ENCODE results near the gene MAP4K5. TPM values are rescaled to one million over a fixed set of nuclear protein-coding genes. Genes with fewer than 3 reads are reported as not detected.

The MAP4K5 gene
- total RNA-seq, 2 donors from 2014 or later: 45.0 to 60.3 TPM

GRCh38 chr14:50381823-50382287 is 150.5 kb downstream of the MAP4K5 start:
- Histone ChIP-seq H3K27ac (ENCODE audit: low read depth, low read length) (no peak overlapping the region), H3K27me3 (ENCODE audit: control insufficient read depth, insufficient read depth, low read length, poor library complexity, severe bottlenecking) (no peaks in the 10 kb centered on the region), H3K4me3 (ENCODE audit: low read length) (no peak overlapping the region), H3K9ac (ENCODE audit: extremely low read depth, low read length, poor library complexity, severe bottlenecking) (no peak overlapping the region), H3K36me3 (ENCODE audit: control insufficient read depth, insufficient read depth, low read length) (no peaks in the 10 kb centered on the region), H3K4me1 (ENCODE audit: control insufficient read depth, insufficient read depth, low read length) (no peaks in the 10 kb centered on the region), H3K9me3 (ENCODE audit: control insufficient read depth, low read length) (no peaks in the 10 kb centered on the region)
- no peak overlapping the region for H3K27ac Mint-ChIP-seq
- H3K27me3 Mint-ChIP-seq (ENCODE audit: insufficient read depth): no peaks in the 10 kb centered on the region
- no peaks in the 10 kb centered on the region for H3K9me3 Mint-ChIP-seq
- 91 to 95% methylated on average over 13 to 14 of the region's 14 CpGs for WGBS, 2 experiments (ENCODE audit: insufficient coverage in 1 of 2, insufficient read length in 1 of 2)
- no peak overlapping the region for H3K4me3 Mint-ChIP-seq
- TF ChIP-seq, protein P1, sequence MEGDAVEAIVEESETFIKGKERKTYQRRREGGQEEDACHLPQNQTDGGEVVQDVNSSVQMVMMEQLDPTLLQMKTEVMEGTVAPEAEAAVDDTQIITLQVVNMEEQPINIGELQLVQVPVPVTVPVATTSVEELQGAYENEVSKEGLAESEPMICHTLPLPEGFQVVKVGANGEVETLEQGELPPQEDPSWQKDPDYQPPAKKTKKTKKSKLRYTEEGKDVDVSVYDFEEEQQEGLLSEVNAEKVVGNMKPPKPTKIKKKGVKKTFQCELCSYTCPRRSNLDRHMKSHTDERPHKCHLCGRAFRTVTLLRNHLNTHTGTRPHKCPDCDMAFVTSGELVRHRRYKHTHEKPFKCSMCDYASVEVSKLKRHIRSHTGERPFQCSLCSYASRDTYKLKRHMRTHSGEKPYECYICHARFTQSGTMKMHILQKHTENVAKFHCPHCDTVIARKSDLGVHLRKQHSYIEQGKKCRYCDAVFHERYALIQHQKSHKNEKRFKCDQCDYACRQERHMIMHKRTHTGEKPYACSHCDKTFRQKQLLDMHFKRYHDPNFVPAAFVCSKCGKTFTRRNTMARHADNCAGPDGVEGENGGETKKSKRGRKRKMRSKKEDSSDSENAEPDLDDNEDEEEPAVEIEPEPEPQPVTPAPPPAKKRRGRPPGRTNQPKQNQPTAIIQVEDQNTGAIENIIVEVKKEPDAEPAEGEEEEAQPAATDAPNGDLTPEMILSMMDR (conservative IDR thresholded peaks at IDR 0.05): no peak
- peaks cover 14% of the 10 kb centered on the region for H3K4me1 Mint-ChIP-seq
- no peak for DNase-seq
- H3K36me3 Mint-ChIP-seq (ENCODE audit: low read depth): no peaks in the 10 kb centered on the region

DNA sequence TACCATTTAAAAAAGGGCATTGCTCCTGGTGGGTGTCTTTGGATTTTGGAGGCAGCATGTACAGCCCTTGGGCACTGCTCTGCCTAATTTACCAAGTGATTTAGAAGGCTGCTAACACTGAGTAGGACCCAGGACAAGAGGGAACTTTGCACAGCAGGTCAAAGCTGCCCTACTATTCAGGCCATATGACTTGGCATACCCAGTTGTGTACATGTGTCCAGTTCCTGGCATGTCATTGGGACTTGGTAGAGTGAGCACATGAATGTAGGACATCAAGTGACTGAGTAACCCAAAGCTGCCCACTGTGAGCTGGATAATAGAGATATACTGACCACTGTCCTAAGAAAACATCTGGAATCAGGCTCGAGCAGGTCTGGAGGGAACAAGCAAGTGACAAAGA is 151.4 kb downstream of the MAP4K5 start:
- Histone ChIP-seq H3K27me3 (ENCODE audit: control insufficient read depth, insufficient read depth, low read length, poor library complexity, severe bottlenecking) (no peaks in the 10 kb centered on the region), H3K4me3 (ENCODE audit: low read length) (no peak overlapping the region), H3K27ac (ENCODE audit: low read depth, low read length) (no peak overlapping the region), H3K36me3 (ENCODE audit: control insufficient read depth, insufficient read depth, low read length) (no peaks in the 10 kb centered on the region), H3K9me3 (ENCODE audit: control insufficient read depth, low read length) (no peaks in the 10 kb centered on the region), H3K9ac (ENCODE audit: extremely low read depth, low read length, poor library complexity, severe bottlenecking) (no peak overlapping the region), H3K4me1 (ENCODE audit: control insufficient read depth, insufficient read depth, low read length) (no peaks in the 10 kb centered on the region)
- DNase-seq: no peak
- no peaks in the 10 kb centered on the region for H3K9me3 Mint-ChIP-seq
- TF ChIP-seq, protein P1 (conservative IDR thresholded peaks at IDR 0.05): no peak
- no peaks in the 10 kb centered on the region for H3K36me3 Mint-ChIP-seq (ENCODE audit: low read depth)
- H3K4me1 Mint-ChIP-seq: peaks cover 14% of the 10 kb centered on the region
- H3K27me3 Mint-ChIP-seq (ENCODE audit: insufficient read depth): no peaks in the 10 kb centered on the region
- H3K27ac Mint-ChIP-seq: no peak overlapping the region
- WGBS, 2 experiments (ENCODE audit: insufficient coverage in 1 of 2, insufficient read length in 1 of 2): 88 to 100% methylated on average over 1 of the region's 1 CpG
- H3K4me3 Mint-ChIP-seq: no peak overlapping the region

GRCh38 chr14:50380455-50380854 is 151.9 kb downstream of the MAP4K5 start:
- Histone ChIP-seq H3K36me3 (ENCODE audit: control insufficient read depth, insufficient read depth, low read length) (no peaks in the 10 kb centered on the region), H3K27ac (ENCODE audit: low read depth, low read length) (no peak overlapping the region), H3K9ac (ENCODE audit: extremely low read depth, low read length, poor library complexity, severe bottlenecking) (no peak overlapping the region), H3K9me3 (ENCODE audit: control insufficient read depth, low read length) (no peaks in the 10 kb centered on the region), H3K4me1 (ENCODE audit: control insufficient read depth, insufficient read depth, low read length) (no peaks in the 10 kb centered on the region), H3K4me3 (ENCODE audit: low read length) (no peak overlapping the region), H3K27me3 (ENCODE audit: control insufficient read depth, insufficient read depth, low read length, poor library complexity, severe bottlenecking) (no peaks in the 10 kb centered on the region)
- Mint-ChIP-seq H3K9me3 (no peaks in the 10 kb centered on the region), H3K4me1 (peaks cover 14% of the 10 kb centered on the region), H3K27ac (no peak overlapping the region), H3K27me3 (ENCODE audit: insufficient read depth) (no peaks in the 10 kb centered on the region), H3K36me3 (ENCODE audit: low read depth) (no peaks in the 10 kb centered on the region), H3K4me3 (no peak overlapping the region)
- WGBS, 2 experiments (ENCODE audit: insufficient coverage in 1 of 2, insufficient read length in 1 of 2): 100% methylated on average over 1 of the region's 1 CpG; no CpG with 5 or more reads in 1 of the 2 experiments
- DNase-seq: no peak
- TF ChIP-seq, protein P1 (conservative IDR thresholded peaks at IDR 0.05): no peak

Data from endodermal cell (in vitro differentiated cells).